Thyroid gland (tissue), 4 donors: Measurements from ENCODE around the gene NAV3.

Experiments used
- POLR2A ChIP-seq, 2 donors: fragments of 450-650 bp; IDR thresholded peaks; one replicate each; pipeline ENCODE4 v1.6.1; 2017; ENCODE audit warnings: antibody characterized with exemption in 2 of 2, mild to moderate bottlenecking in 2 of 2, moderate library complexity in 1 of 2
- TF ChIP-seq, protein P1 (sequence below), 6 experiments: fragments of 200-600 bp in 3 of 6; fragments of 450-650 bp in 3 of 6; sonication (generic) in 3 of 6; IDR thresholded peaks; one replicate each; pipeline ENCODE4 v1.5.1; 2016 to 2019; ENCODE audit warnings: antibody characterized with exemption in 6 of 6, mild to moderate bottlenecking in 2 of 6, inconsistent platforms in 1 of 6, moderate library complexity in 1 of 6

DNA sequence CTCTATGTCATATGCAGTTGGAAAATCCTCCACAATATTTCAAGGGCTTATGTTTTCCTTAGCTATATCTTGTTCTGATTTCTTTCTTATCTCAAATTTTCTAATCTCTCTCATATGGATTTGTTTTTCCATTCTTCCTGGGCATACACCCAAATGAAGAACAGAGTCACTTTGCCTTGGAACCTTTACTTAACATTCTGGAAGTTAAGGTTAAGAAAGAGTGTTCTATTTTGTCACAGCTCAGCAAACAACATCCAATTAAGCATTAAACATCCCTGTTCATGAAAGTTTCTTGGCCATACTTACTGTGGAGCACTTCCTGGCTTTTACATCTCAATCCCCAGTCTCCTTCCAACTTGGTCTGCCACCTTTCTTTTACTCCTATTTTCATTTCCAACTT, 5.3 kb downstream of the NAV3 start:
- TF ChIP-seq, protein P1, sequence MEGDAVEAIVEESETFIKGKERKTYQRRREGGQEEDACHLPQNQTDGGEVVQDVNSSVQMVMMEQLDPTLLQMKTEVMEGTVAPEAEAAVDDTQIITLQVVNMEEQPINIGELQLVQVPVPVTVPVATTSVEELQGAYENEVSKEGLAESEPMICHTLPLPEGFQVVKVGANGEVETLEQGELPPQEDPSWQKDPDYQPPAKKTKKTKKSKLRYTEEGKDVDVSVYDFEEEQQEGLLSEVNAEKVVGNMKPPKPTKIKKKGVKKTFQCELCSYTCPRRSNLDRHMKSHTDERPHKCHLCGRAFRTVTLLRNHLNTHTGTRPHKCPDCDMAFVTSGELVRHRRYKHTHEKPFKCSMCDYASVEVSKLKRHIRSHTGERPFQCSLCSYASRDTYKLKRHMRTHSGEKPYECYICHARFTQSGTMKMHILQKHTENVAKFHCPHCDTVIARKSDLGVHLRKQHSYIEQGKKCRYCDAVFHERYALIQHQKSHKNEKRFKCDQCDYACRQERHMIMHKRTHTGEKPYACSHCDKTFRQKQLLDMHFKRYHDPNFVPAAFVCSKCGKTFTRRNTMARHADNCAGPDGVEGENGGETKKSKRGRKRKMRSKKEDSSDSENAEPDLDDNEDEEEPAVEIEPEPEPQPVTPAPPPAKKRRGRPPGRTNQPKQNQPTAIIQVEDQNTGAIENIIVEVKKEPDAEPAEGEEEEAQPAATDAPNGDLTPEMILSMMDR (IDR thresholded peaks at IDR 0.05), result no peak
- no peak for TF ChIP-seq POLR2A (IDR thresholded peaks at IDR 0.05)
